ENCODE data around the gene B4GALT5.

- TF ChIP-seq, protein P1, sequence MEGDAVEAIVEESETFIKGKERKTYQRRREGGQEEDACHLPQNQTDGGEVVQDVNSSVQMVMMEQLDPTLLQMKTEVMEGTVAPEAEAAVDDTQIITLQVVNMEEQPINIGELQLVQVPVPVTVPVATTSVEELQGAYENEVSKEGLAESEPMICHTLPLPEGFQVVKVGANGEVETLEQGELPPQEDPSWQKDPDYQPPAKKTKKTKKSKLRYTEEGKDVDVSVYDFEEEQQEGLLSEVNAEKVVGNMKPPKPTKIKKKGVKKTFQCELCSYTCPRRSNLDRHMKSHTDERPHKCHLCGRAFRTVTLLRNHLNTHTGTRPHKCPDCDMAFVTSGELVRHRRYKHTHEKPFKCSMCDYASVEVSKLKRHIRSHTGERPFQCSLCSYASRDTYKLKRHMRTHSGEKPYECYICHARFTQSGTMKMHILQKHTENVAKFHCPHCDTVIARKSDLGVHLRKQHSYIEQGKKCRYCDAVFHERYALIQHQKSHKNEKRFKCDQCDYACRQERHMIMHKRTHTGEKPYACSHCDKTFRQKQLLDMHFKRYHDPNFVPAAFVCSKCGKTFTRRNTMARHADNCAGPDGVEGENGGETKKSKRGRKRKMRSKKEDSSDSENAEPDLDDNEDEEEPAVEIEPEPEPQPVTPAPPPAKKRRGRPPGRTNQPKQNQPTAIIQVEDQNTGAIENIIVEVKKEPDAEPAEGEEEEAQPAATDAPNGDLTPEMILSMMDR (IDR thresholded peaks at IDR 0.05; ENCODE audit: low read depth, low read length), result no peak
- TF ChIP-seq EZH2phosphoT487 (IDR thresholded peaks at IDR 0.05; ENCODE audit: low read depth), result no peak
These were observed 1.1 kb downstream of the B4GALT5 start for GRCh38 chr20:49712646-49712995.

All from OCI-LY3 (cell line).